ENCODE measurements around the gene RCOR1.

DNA sequence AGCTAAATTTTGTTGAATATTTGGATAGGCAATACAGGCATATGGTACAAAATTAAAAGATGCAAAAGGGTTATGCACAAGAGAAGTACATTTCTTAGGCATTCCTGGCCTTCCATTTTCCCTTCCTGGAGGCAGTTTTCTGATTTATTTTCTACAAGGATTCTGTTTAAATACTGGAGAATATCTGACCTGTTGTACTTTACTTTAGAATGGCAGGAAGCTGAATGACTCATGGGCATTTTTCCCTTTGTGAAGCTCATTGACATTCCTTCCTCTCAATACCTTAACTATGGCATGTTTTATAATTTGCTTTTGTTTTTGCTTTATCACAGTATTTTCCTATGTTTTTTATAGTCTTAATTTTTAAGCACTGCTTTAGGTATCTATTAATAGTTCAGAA, 62.7 kb downstream of the RCOR1 start:
- TF ChIP-seq, protein P1, sequence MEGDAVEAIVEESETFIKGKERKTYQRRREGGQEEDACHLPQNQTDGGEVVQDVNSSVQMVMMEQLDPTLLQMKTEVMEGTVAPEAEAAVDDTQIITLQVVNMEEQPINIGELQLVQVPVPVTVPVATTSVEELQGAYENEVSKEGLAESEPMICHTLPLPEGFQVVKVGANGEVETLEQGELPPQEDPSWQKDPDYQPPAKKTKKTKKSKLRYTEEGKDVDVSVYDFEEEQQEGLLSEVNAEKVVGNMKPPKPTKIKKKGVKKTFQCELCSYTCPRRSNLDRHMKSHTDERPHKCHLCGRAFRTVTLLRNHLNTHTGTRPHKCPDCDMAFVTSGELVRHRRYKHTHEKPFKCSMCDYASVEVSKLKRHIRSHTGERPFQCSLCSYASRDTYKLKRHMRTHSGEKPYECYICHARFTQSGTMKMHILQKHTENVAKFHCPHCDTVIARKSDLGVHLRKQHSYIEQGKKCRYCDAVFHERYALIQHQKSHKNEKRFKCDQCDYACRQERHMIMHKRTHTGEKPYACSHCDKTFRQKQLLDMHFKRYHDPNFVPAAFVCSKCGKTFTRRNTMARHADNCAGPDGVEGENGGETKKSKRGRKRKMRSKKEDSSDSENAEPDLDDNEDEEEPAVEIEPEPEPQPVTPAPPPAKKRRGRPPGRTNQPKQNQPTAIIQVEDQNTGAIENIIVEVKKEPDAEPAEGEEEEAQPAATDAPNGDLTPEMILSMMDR (IDR thresholded peaks at IDR 0.05; ENCODE audit: insufficient read depth, low read length), result no peak
- TF ChIP-seq POLR2AphosphoS5 (IDR thresholded peaks at IDR 0.05; ENCODE audit: low read depth), result no peak

Measured in HL-60 (cell line).